C4-2B (cell line): ENCODE data around the gene CDH8.

Experiments
- H3K27ac ChIP-seq: fragments of 450-650 bp; 2 replicates; pipeline ENCODE4 v1.5.1; 2017
- CTCF ChIP-seq: fragments of 450-650 bp; conservative IDR thresholded peaks from 2 replicates; pipeline ENCODE4 v1.5.1; 2017; ENCODE audit warnings: mild to moderate bottlenecking
- ZFX ChIP-seq: fragments of 450-650 bp; IDR thresholded peaks from 2 replicates; pipeline ENCODE4 v1.6.1; 2017

Gene CDH8

DNA sequence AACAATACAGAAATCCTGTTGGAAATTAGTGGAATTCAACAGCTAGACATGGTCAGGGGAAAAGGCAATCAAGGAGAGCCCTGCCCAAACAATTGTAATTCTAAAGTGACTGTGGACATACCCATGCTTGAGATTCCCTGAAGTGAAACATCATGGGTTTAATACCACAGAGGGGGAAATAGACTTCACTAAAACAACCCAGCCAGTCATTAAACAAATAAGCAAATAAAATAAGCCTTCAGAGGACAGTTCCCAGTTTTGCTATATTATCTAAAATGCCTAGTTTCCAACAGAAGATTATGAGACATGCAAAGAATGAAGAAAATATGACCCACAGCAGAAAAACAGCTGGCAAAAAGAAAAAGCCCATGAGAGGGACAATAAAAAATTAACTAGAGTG is 376.3 kb downstream of the CDH8 start:
- no peak for TF ChIP-seq CTCF
- TF ChIP-seq ZFX: no peak
- H3K27ac ChIP-seq: no peak overlapping the region

GRCh38 chr16:61654962-61655361 is 381.3 kb downstream of the CDH8 start:
- TF ChIP-seq ZFX (no peak), CTCF (no peak)
- H3K27ac ChIP-seq: no peak overlapping the region

GRCh38 chr16:61653544-61653943 is 382.7 kb downstream of the CDH8 start:
- TF ChIP-seq ZFX (no peak), CTCF (no peak)
- H3K27ac ChIP-seq: no peak overlapping the region

- no peak overlapping the region for H3K27ac ChIP-seq
- no peak for TF ChIP-seq ZFX
- TF ChIP-seq CTCF: no peak
These were observed 390.7 kb downstream of the CDH8 start for GRCh38 chr16:61645561-61645960.

DNA sequence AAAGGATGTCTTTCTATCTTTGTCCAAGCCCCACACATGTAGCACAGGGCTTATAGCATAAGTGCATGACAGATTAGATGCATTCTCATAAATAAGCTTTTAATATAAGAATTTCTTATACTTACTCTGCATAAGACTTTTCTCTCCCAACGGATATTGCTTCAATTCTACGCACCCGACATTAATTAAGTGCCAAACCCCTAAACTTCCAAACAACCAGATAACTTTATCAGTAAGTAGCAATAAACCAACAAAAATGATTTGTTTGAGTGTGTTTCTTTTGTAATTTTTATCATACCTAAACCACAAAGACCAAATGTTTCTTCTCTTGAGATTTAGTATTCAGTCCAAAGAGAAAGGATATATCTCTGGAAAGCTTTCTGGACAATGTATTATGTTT is 391.5 kb downstream of the CDH8 start:
- TF ChIP-seq CTCF (no peak), ZFX (no peak)
- no peak overlapping the region for H3K27ac ChIP-seq

- H3K27ac ChIP-seq: no peak overlapping the region
- TF ChIP-seq CTCF: no peak
- no peak for TF ChIP-seq ZFX
These were observed 418.9 kb downstream of the CDH8 start for GRCh38 chr16:61617219-61617783.

GRCh38 chr16:61616088-61616487 is 420.1 kb downstream of the CDH8 start:
- TF ChIP-seq ZFX (no peak), CTCF (no peak)
- no peak overlapping the region for H3K27ac ChIP-seq
